MM.1S (cell line): ENCODE measurements around the gene GAST.

Experiments
- CTCF ChIP-seq: fragments of 300-600 bp; sonication (generic); IDR thresholded peaks from 2 replicates; pipeline ENCODE4 v1.5.1; 2016; ENCODE audit warnings: antibody characterized with exemption, low read length, mixed read lengths
- EZH2 ChIP-seq: fragments of 300-600 bp; sonication (generic); optimal IDR thresholded peaks from 2 replicates; pipeline ENCODE3; 2017; ENCODE audit warnings: low read depth, mild to moderate bottlenecking, antibody characterized with exemption, low read length, mixed read lengths

GRCh38 chr17:41695954-41696757 lies 16.0 kb upstream of the GAST start:
- no peak for TF ChIP-seq EZH2
- peak; percentile 79 for TF ChIP-seq CTCF
